Measurements from ENCODE around the gene FOSL1. TPM values are rescaled to one million over a fixed set of nuclear protein-coding genes. Genes with fewer than 3 reads are reported as not detected.

Gene FOSL1
- total and polyA plus RNA-seq, 2 donors (not counting 1 experiment from before 2014, with no cell fraction given) = 2.3 TPM; not detected in 1

DNA sequence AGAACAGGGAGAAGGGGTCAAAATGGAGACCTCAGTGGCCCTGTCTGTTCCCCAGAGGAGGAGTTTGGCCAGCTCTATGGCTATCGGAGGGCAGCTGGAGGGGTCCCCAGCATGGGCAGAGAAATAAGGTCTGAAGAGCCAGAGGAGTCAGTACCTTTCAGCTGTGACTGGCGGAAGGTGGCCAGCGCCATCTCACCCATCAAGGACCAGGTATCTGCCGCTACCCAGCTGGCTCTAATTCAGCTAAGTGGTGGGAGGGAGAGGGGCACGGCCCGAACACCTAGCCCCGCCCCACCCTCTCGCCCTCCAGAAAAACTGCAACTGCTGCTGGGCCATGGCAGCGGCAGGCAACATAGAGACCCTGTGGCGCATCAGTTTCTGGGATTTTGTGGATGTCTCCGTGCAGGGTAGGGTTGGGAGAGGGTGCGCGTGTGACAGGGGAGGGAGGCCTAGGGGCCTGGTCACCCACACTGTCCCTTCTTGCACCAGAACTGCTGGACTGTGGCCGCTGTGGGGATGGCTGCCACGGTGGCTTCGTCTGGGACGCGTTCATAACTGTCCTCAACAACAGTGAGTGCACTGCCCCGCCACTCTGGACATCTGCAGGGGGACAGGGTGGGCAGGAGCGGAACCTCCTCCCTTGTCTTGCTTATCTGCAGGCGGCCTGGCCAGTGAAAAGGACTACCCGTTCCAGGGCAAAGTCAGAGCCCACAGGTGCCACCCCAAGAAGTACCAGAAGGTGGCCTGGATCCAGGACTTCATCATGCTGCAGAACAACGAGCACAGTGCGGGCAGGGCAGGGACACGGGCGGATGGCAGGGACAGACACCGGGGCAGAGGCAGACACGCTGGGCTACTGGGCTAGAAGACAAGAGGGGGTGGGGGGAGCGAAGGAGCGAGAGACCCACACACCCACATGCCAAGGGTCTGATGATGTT is 17.8 kb downstream of the FOSL1 start:
- Histone ChIP-seq H3K27ac (ENCODE audit: low read length in 2 of 2) (no peak overlapping the region), H3K9ac (ENCODE audit: low read length) (no peak overlapping the region), H2AFZ (ENCODE audit: insufficient read depth, low read depth, low read length, poor library complexity, severe bottlenecking) (no peak overlapping the region), H3K4me3 (ENCODE audit: control extremely low read depth in 1 of 5, extremely low read depth in 1 of 5, insufficient read depth in 1 of 5, low read depth in 2 of 5, low read length in 4 of 5) (no peak overlapping the region), H3K4me1 (ENCODE audit: control insufficient read depth in 2 of 2, insufficient read depth in 2 of 2, low read length in 2 of 2) (peaks cover 11 to 34% of the 10 kb centered on the region in 2 donors), H3K36me3 (replicated peaks in 1 of 2; ENCODE audit: control extremely low read depth in 1 of 2, control insufficient read depth in 1 of 2, extremely low read depth in 1 of 2, insufficient read depth in 2 of 2, low read length in 1 of 2) (peaks cover 0 to 31% of the 10 kb centered on the region in 2 experiments), H3K27me3 (replicated peaks in 1 of 4; ENCODE audit: control extremely low read depth in 1 of 4, control insufficient read depth in 3 of 4, insufficient read depth in 4 of 4, low read length in 3 of 4) (no peaks in the 10 kb centered on the region), H3K9me3 (ENCODE audit: control extremely low read depth in 1 of 3, control insufficient read depth in 2 of 3, insufficient read depth in 1 of 3, low read length in 2 of 3) (no peaks in the 10 kb centered on the region), H3K4me2 (replicated peaks; ENCODE audit: low read depth, low read length, poor library complexity, severe bottlenecking) (no peak overlapping the region), H4K20me1 (ENCODE audit: control insufficient read depth, insufficient read depth, low read length, poor library complexity, severe bottlenecking) (peaks cover 5% of the 10 kb centered on the region), H3K79me2 (ENCODE audit: control insufficient read depth, insufficient read depth, low read length) (peaks cover 19% of the 10 kb centered on the region)
- TF ChIP-seq CTCF (IDR thresholded peaks at IDR 0.05) (no peak), EZH2 (IDR thresholded peaks at IDR 0.05; ENCODE audit: borderline replicate concordance, insufficient read depth, low read depth, low read length, poor library complexity, severe bottlenecking) (no peak)
- Mint-ChIP-seq H3K4me1 (peaks cover 37% of the 10 kb centered on the region), H3K27me3 (no peaks in the 10 kb centered on the region), H3K9me3 (ENCODE audit: insufficient read depth) (no peaks in the 10 kb centered on the region), H3K4me3 (no peak overlapping the region), H3K27ac (no peak overlapping the region)
- intact Hi-C loops (cut with micrococcal nuclease) = no loop called here
- DNase-seq (no peak), ATAC-seq (ENCODE audit: low read depth) (no peak)
- 96% methylated on average over 23 of the region's 30 CpGs for WGBS (ENCODE audit: insufficient coverage)
- CTCF ChIA-PET = interaction anchor here (1.0 to 15.5 kb wide), 6 partner anchors 14 to 171 kb away, joined by 3 to 244 read pairs (median 16); partner anchors contain the start of genes CFL1, KAT5 and MUS81
- POLR2A ChIA-PET = interaction anchor here (1.6 kb wide), 1 partner anchor 171 kb away, joined by 12 read pairs; no protein-coding TSS in a partner anchor
